Stomach (tissue), 4 donors: ENCODE results near the gene SLC6A17.

ENCODE experiments used
- CTCF ChIP-seq, 7 experiments: fragments of 450-650 bp in 4 of 7; fragments of 200-600 bp in 3 of 7; sonication (generic) in 3 of 7; IDR thresholded peaks; one replicate each; pipeline ENCODE4 v1.5.1; 2016 to 2019; ENCODE audit warnings: antibody characterized with exemption in 7 of 7, control low read depth in 2 of 7, mild to moderate bottlenecking in 1 of 7
- POLR2A ChIP-seq, 4 donors: fragments of 450-650 bp; IDR thresholded peaks; one replicate each; pipeline ENCODE4 v1.6.1; 2016; ENCODE audit warnings: antibody characterized with exemption in 4 of 4, control low read depth in 2 of 4, mild to moderate bottlenecking in 1 of 4, moderate library complexity in 1 of 4
- POLR2AphosphoS5 ChIP-seq, 3 donors: sonication (generic); formaldehyde crosslinking; IDR thresholded peaks; one replicate each; pipeline ENCODE4 v1.6.1; 2016; ENCODE audit warnings: antibody characterized with exemption in 3 of 3

GRCh38 chr1:110218137-110218536 is 67.8 kb downstream of the SLC6A17 start:
- TF ChIP-seq CTCF (IDR thresholded peaks at IDR 0.05) = no peak
- no peak for TF ChIP-seq POLR2A (IDR thresholded peaks at IDR 0.05)
- TF ChIP-seq POLR2AphosphoS5 (IDR thresholded peaks at IDR 0.05) = no peak
